Keratinocyte (primary cell): ENCODE measurements around the gene ZNF665. TPM values are rescaled to one million over a fixed set of nuclear protein-coding genes. Genes with fewer than 3 reads are reported as not detected.
"Not testable (repeated sequence)": the region's sequence is repeated elsewhere in the genome, so short reads cannot be mapped to it uniquely, and the experiment has no call there.

ENCODE experiments used
- DNase-seq: peaks from one replicate; pipeline ENCODE4 v3.0.0-alpha.2; 2011; ENCODE audit warnings: low read depth, missing footprints, low spot score
- FAIRE-seq: peaks from 2 replicates; lab custom pipeline; 2011; peaks lifted over from hg19 to GRCh38; lab: Jason Lieb, UNC
- H2AFZ ChIP-seq: 2 replicates; pipeline ENCODE4 v1.6.0; 2012; ENCODE audit warnings: low read length, control low read depth, inconsistent platforms; ENCODE audit not compliant: control insufficient read depth
- H3K27ac ChIP-seq: 2 replicates; pipeline ENCODE4 v1.5.1; 2011; ENCODE audit warnings: low read length; ENCODE audit not compliant: control insufficient read depth, insufficient read depth
- H3K27me3 ChIP-seq: 3 replicates; pipeline ENCODE4 v1.6.0; 2011; ENCODE audit warnings: low read length; ENCODE audit not compliant: control insufficient read depth, insufficient read depth; ENCODE audit errors: extremely low read depth
- H3K36me3 ChIP-seq, 2 experiments: 2 replicates in 1 of 2; 3 replicates in 1 of 2; pipeline ENCODE4 v1.5.1; 2011; ENCODE audit warnings: low read length in 2 of 2, mild to moderate bottlenecking in 1 of 2; ENCODE audit not compliant: control insufficient read depth in 2 of 2, insufficient read depth in 2 of 2; ENCODE audit errors: extremely low read depth in 1 of 2
- H3K4me1 ChIP-seq: 3 replicates; pipeline ENCODE4 v1.5.1; 2011; ENCODE audit warnings: low read length; ENCODE audit not compliant: control insufficient read depth, insufficient read depth; ENCODE audit errors: extremely low read depth
- H3K4me2 ChIP-seq: 3 replicates; pipeline ENCODE4 v1.6.0; 2011; ENCODE audit warnings: low read depth, low read length; ENCODE audit not compliant: control insufficient read depth, insufficient read depth; ENCODE audit errors: extremely low read depth
- H3K4me3 ChIP-seq, 3 experiments: fragments of 200-600 bp in 1 of 3; sonication (generic) in 1 of 3; 2 replicates in 2 of 3; 3 replicates in 1 of 3; pipeline ENCODE4 v1.5.1; 2011 to 2016; ENCODE audit warnings: low read length in 3 of 3, mild to moderate bottlenecking in 3 of 3, control low read depth in 2 of 3, inconsistent platforms in 1 of 3, low read depth in 1 of 3, mixed read lengths in 1 of 3, mixed run types in 1 of 3, moderate library complexity in 1 of 3; ENCODE audit not compliant: control insufficient read depth in 2 of 3, insufficient read depth in 2 of 3; ENCODE audit errors: extremely low read depth in 1 of 3
- H3K79me2 ChIP-seq: 2 replicates; pipeline ENCODE4 v1.6.0; 2012; ENCODE audit warnings: low read length; ENCODE audit not compliant: control insufficient read depth, insufficient read depth
- H3K9ac ChIP-seq: 3 replicates; pipeline ENCODE4 v1.6.0; 2011; ENCODE audit warnings: low read length; ENCODE audit not compliant: control insufficient read depth, insufficient read depth; ENCODE audit errors: extremely low read depth
- H3K9me1 ChIP-seq: 3 replicates; pipeline ENCODE4 v1.6.0; 2011; ENCODE audit warnings: low read length; ENCODE audit not compliant: control insufficient read depth, insufficient read depth; ENCODE audit errors: extremely low read depth
- H3K9me3 ChIP-seq: 2 replicates; pipeline ENCODE4 v1.5.1; 2012; ENCODE audit warnings: low read depth, low read length; ENCODE audit not compliant: control insufficient read depth
- H4K20me1 ChIP-seq: 3 replicates; pipeline ENCODE4 v1.6.0; 2011; ENCODE audit warnings: low read length; ENCODE audit not compliant: control insufficient read depth, insufficient read depth; ENCODE audit errors: extremely low read depth
- EZH2 ChIP-seq: IDR thresholded peaks from one replicate; pipeline ENCODE4 v1.6.1; 2012; ENCODE audit warnings: inconsistent platforms, mild to moderate bottlenecking, low read length, moderate library complexity
- dilution Hi-C: fragments of 300-500 bp; cut with MboI; formaldehyde crosslinking; loops from one replicate; pipeline ENCODE4 v1.7.0; 2020; ENCODE audit warnings: low sequenced_read_pairs; ENCODE audit not compliant: extremely low pct_ligation_motif_present
- polyA plus RNA-seq, 5 experiments: library from polyadenylated mRNA; depleted of rRNA in 3 of 5; stranded (reverse) in 3 of 5; stranded (forward) in 1 of 5; unstranded in 1 of 5; fragments of >200 nt; gene quantifications; 1 replicate in 1 of 5; 2 replicates in 3 of 5; 3 replicates in 1 of 5; pipeline versions ENCODE4 v1.2.1 to v1.2.3, GENCODE V29; 2011 to 2012; ENCODE audit warnings: missing spikeins in 2 of 5, low read depth in 1 of 5, low replicate concordance in 1 of 5
- TF ChIP-seq, protein P1 (sequence below), 3 experiments: IDR thresholded peaks in 1 of 3; conservative IDR thresholded peaks in 1 of 3; optimal IDR thresholded peaks in 1 of 3; 2 replicates in 2 of 3; 3 replicates in 1 of 3; pipeline versions ENCODE3 to v1.5.1; 2011; ENCODE audit warnings: low read length in 3 of 3, mild to moderate bottlenecking in 3 of 3, moderate library complexity in 2 of 3, control low read depth in 1 of 3, inconsistent platforms in 1 of 3; ENCODE audit not compliant: insufficient read depth in 2 of 3; ENCODE audit errors: extremely low read depth in 1 of 3

ZNF665 gene
- polyA plus RNA-seq, 1 donor (not counting 4 experiments of a cell fraction or from before 2014, with no cell fraction given): 2.7 TPM

DNA sequence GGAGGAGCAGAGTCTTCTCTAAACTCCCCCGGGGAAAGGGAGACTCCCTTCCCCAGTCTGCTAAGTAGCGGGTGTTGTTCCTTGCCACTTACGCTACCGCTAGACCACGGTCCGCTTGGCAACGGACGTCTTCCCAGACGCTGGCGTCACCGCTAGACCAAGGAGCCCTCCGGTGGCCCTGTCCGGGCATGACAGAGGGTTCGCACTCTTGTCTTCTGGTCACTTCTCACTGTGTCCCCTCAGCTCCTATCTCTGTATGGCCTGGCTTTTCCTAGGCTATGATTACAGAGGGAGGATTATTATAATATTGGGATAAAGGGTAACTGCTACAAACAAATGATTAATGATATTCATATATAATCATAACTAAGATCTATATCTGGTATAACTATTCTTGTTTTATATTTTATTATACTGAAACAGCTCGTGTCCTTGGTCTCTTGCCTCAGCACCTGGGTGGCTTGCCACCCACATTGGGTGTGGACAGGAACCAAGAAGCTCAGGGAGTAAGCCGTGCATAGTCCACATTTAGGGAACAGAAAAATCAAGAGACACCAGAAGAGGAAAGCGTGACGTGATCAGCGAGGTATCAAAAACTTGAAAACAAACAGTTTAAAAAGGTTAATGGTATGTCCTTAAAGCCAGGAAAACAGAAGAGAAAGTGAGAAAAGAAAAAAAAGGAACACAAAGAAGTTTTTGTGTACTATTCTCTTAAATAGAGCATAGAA lies 7.8 kb downstream of the ZNF665 start:
- H3K4me2 ChIP-seq, H2AFZ ChIP-seq, H3K9me3 ChIP-seq, H3K4me1 ChIP-seq, DNase-seq, dilution Hi-C loops, H3K9ac ChIP-seq, H3K27me3 ChIP-seq, FAIRE-seq, H3K79me2 ChIP-seq, H3K9me1 ChIP-seq, H4K20me1 ChIP-seq, H3K4me3 ChIP-seq, H3K27ac ChIP-seq, H3K36me3 ChIP-seq: not testable (repeated sequence)

DNA sequence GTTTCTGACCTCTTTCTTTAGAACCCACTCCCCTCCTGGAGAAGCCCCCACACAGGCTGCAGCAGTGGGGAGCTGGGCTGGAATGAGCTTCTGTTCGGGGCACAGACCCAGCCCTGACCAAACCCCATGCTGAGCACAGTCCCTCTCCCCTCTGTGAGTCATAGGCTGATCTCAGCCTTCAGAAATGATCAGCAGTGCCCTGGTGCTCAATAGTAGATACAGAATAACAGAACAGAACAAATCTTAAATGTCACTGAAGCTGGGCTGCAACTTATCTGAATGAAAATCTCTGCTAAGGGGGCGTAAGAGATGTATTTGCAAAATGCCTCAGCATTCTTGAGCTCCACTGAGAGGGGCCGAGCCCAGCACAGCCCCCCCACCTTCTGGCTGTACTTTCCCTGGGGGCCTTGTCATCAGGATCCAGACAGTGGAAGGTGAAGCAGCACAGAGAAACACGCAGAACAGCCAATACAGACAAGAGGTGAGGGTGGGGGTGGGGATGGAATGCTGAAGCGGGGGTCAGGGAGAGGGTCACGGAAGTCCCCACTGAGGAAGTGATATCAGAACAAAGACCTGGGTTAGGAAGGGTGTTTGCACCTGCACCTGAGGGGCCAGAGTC lies 9.9 kb downstream of the ZNF665 start:
- no peak for FAIRE-seq

More for the DNA sequence above, 9.9 kb downstream of the ZNF665 start:
- no peaks in the 10 kb centered on the region for H3K79me2 ChIP-seq
- H4K20me1 ChIP-seq: no peaks in the 10 kb centered on the region
- TF ChIP-seq, protein P1, sequence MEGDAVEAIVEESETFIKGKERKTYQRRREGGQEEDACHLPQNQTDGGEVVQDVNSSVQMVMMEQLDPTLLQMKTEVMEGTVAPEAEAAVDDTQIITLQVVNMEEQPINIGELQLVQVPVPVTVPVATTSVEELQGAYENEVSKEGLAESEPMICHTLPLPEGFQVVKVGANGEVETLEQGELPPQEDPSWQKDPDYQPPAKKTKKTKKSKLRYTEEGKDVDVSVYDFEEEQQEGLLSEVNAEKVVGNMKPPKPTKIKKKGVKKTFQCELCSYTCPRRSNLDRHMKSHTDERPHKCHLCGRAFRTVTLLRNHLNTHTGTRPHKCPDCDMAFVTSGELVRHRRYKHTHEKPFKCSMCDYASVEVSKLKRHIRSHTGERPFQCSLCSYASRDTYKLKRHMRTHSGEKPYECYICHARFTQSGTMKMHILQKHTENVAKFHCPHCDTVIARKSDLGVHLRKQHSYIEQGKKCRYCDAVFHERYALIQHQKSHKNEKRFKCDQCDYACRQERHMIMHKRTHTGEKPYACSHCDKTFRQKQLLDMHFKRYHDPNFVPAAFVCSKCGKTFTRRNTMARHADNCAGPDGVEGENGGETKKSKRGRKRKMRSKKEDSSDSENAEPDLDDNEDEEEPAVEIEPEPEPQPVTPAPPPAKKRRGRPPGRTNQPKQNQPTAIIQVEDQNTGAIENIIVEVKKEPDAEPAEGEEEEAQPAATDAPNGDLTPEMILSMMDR (optimal IDR thresholded peaks at IDR 0.05 in 1 of 3, IDR thresholded peaks at IDR 0.05 in 1 of 3, conservative IDR thresholded peaks at IDR 0.05 in 1 of 3; ENCODE audit: extremely low read depth in 1 of 3, insufficient read depth in 2 of 3, low read length in 3 of 3): no peak
- no peak for TF ChIP-seq EZH2
- H3K9ac ChIP-seq: no peak overlapping the region
- dilution Hi-C loops: no loop called here
- no peaks in the 10 kb centered on the region for H3K27me3 ChIP-seq
- H3K4me1 ChIP-seq: no peaks in the 10 kb centered on the region
- no peak overlapping the region for H3K27ac ChIP-seq
- no peak overlapping the region for H3K4me3 ChIP-seq
- peaks cover 0 to 6% of the 10 kb centered on the region in 2 experiments for H3K36me3 ChIP-seq
- H2AFZ ChIP-seq: no peak overlapping the region
- no peak overlapping the region for H3K4me2 ChIP-seq
- peaks cover 2% of the 10 kb centered on the region for H3K9me3 ChIP-seq
- H3K9me1 ChIP-seq: no peaks in the 10 kb centered on the region
- DNase-seq: no peak
